Gastrocnemius medialis (tissue), 4 donors: ENCODE results near the gene TMEM109. TPM values are rescaled to one million over a fixed set of nuclear protein-coding genes. Genes with fewer than 3 reads are reported as not detected.

ENCODE experiments used
- ATAC-seq, 2 donors: fragments of 150-250 bp; one replicate each; pipeline ENCODE4 v1.9.1; 2016
- DNase-seq, 2 donors: peaks; one replicate each; pipeline ENCODE4 v3.0.0-alpha.2; 2019
- H3K27ac ChIP-seq, 4 donors: fragments of 200-600 bp; sonication (generic); 1 replicate in 1 of 4; 2 replicates in 3 of 4; pipeline ENCODE4 v1.5.1; 2016 to 2018; ENCODE audit warnings: mild to moderate bottlenecking in 2 of 4, moderate library complexity in 1 of 4
- H3K27me3 ChIP-seq, 3 donors: fragments of 200-600 bp; sonication (generic) in 2 of 3; 1 replicate in 1 of 3; 2 replicates in 2 of 3; pipeline versions ENCODE4 v1.5.1 to v1.6.0; 2016 to 2019; ENCODE audit warnings: mild to moderate bottlenecking in 1 of 3, moderate library complexity in 1 of 3
- H3K36me3 ChIP-seq, 2 donors: fragments of 200-600 bp; sonication (generic) in 1 of 2; one replicate each; pipeline ENCODE4 v1.5.1; 2017 to 2018
- H3K4me1 ChIP-seq, 2 donors: fragments of 200-600 bp; sonication (generic) in 1 of 2; one replicate each; pipeline ENCODE4 v1.5.1; 2016 to 2017; ENCODE audit warnings: mild to moderate bottlenecking in 2 of 2
- H3K4me3 ChIP-seq, 4 donors: fragments of 200-600 bp; sonication (generic) in 3 of 4; 1 replicate in 1 of 4; 2 replicates in 3 of 4; pipeline ENCODE4 v1.5.1; 2016 to 2019; ENCODE audit warnings: mild to moderate bottlenecking in 2 of 4
- H3K9me3 ChIP-seq, 3 donors: fragments of 200-600 bp; sonication (generic) in 2 of 3; 1 replicate in 1 of 3; 2 replicates in 2 of 3; pipeline ENCODE4 v1.5.1; 2016 to 2019
- POLR2A ChIP-seq, 2 donors: fragments of 450-650 bp; IDR thresholded peaks; one replicate each; pipeline ENCODE4 v1.6.1; 2017; ENCODE audit warnings: antibody characterized with exemption in 2 of 2, mild to moderate bottlenecking in 2 of 2, moderate library complexity in 2 of 2
- in situ Hi-C, 4 donors: fragments of 200-750 bp; cut with MboI; loops; one replicate each; pipeline versions ENCODE4 v1.15.0 to v1.8.0; 2017; ENCODE audit warnings: low sequenced_read_pairs in 4 of 4
- intact Hi-C: fragments of 100-400 bp; cut with DNase I; formaldehyde crosslinking; loops from one replicate; pipeline ENCODE4 v1.15.1; 2023; ENCODE audit warnings: low total_unique reads
- total RNA-seq, 4 donors: library from RNA; depleted of rRNA; stranded (reverse); fragments of >200 nt; gene quantifications; one replicate each; pipeline versions ENCODE4 v1.1.0 to v1.2.3, GENCODE V29; 2016
- TF ChIP-seq, protein P1 (sequence below), 5 experiments: fragments of 450-650 bp in 3 of 5; fragments of 200-600 bp in 2 of 5; sonication (generic) in 2 of 5; IDR thresholded peaks in 4 of 5; conservative IDR thresholded peaks in 1 of 5; 1 replicate in 4 of 5; 2 replicates in 1 of 5; pipeline ENCODE4 v1.5.1; 2016 to 2019; ENCODE audit warnings: antibody characterized with exemption in 5 of 5, mild to moderate bottlenecking in 3 of 5, moderate library complexity in 3 of 5

Gene TMEM109
- total RNA-seq, 4 donors from 2014 or later: 56.5 to 105 (median 82.6) TPM

DNA sequence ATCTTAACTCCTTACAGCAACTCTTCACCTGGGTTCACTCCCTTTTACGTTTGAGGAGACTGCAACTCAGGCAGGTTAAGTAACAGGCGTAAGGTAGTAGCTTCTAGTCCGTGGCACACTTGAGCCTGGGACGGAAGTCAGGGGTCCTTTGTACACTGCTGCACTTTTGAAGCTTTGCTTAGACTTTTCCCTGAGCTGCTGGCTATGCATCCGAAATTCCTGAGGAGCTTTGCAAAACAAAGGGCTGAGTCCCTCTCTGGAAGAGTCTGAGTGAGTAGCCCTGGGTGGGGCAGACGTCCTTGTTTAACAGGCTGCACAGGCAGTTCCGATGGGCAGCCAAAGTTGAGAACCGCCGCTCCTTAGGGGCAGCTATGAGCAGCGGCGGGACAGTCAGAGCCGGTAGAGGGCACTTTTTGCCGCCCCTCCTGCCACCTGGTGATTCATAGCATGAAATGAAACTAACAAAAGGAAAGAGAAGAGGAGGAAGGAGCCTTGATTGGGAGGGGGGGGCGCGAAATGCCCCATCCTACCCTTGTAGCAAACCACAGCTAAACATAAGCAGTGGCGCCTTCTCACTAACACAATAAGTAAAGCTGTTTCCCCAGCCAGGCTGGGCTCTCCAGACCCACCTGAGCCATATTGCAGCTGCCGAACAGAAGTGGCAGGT, 1.4 kb downstream of the TMEM109 start:
- Histone ChIP-seq H3K27ac (peak overlapping the region; percentile 93 to 98 (median 94)), H3K27me3 (no peaks in the 10 kb centered on the region), H3K9me3 (no peaks in the 10 kb centered on the region), H3K36me3 (peaks cover 0 to 9% of the 10 kb centered on the region in 2 donors), H3K4me1 (peaks cover 60 to 64% of the 10 kb centered on the region in 2 donors), H3K4me3 (peak overlapping the region; percentile 82 to 88 (median 84))
- no peak for TF ChIP-seq POLR2A (IDR thresholded peaks at IDR 0.05)
- TF ChIP-seq, protein P1, sequence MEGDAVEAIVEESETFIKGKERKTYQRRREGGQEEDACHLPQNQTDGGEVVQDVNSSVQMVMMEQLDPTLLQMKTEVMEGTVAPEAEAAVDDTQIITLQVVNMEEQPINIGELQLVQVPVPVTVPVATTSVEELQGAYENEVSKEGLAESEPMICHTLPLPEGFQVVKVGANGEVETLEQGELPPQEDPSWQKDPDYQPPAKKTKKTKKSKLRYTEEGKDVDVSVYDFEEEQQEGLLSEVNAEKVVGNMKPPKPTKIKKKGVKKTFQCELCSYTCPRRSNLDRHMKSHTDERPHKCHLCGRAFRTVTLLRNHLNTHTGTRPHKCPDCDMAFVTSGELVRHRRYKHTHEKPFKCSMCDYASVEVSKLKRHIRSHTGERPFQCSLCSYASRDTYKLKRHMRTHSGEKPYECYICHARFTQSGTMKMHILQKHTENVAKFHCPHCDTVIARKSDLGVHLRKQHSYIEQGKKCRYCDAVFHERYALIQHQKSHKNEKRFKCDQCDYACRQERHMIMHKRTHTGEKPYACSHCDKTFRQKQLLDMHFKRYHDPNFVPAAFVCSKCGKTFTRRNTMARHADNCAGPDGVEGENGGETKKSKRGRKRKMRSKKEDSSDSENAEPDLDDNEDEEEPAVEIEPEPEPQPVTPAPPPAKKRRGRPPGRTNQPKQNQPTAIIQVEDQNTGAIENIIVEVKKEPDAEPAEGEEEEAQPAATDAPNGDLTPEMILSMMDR (IDR thresholded peaks at IDR 0.05 in 4 of 5, conservative IDR thresholded peaks at IDR 0.05 in 1 of 5): peak in 2 of 5 experiments; percentile 29 to 48
- DNase-seq (peak; percentile 41 to 69), ATAC-seq (peak; percentile 23 to 27)
- in situ Hi-C loops (loop anchor here in 1 of 4 donors (25.0 kb wide), 1 partner anchor 247 kb away; the partner anchor contains the start of gene VPS37C), intact Hi-C loops (no loop called here)

DNA sequence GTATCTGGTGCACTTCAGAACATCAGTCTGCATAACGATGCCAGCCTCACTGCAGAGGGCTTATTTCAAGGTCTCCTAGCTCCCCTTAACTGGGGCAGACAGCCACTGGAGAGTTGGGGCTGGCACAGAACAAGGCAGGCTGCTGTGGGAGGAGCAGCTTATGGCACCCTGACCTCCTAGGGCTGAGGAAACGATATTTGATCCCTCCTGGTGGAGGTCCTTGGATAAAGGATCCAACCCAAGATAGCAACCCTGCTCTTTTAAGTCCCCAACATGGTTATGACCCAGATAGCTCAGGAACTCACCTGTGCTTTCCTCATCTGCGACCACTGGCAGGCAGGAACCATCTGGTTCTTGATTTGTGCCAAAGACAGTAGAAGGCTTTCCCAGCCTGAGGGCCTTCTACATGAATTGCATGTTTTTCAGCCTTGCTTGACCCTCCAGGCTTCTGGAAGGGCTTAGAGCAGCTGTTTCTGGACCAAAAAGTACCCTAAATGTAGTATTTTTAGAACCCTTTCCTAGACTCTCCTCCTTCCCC, 2.8 kb downstream of the TMEM109 start:
- H3K27ac ChIP-seq: peak overlapping the region; percentile 64 to 96 (median 93)
- H3K4me3 ChIP-seq: no peak overlapping the region
- no peaks in the 10 kb centered on the region for H3K27me3 ChIP-seq
- H3K36me3 ChIP-seq: peaks cover 0 to 23% of the 10 kb centered on the region in 2 donors
- intact Hi-C loops (no loop called here), in situ Hi-C loops (loop anchor here in 1 of 4 donors (25.0 kb wide), 1 partner anchor 246 kb away; the partner anchor contains the start of gene VPS37C)
- ATAC-seq: no peak
- H3K9me3 ChIP-seq: no peaks in the 10 kb centered on the region
- no peak for TF ChIP-seq POLR2A (IDR thresholded peaks at IDR 0.05)
- TF ChIP-seq, protein P1 (IDR thresholded peaks at IDR 0.05 in 4 of 5, conservative IDR thresholded peaks at IDR 0.05 in 1 of 5): no peak
- H3K4me1 ChIP-seq: peaks cover 60 to 64% of the 10 kb centered on the region in 2 donors
- no peak for DNase-seq

DNA sequence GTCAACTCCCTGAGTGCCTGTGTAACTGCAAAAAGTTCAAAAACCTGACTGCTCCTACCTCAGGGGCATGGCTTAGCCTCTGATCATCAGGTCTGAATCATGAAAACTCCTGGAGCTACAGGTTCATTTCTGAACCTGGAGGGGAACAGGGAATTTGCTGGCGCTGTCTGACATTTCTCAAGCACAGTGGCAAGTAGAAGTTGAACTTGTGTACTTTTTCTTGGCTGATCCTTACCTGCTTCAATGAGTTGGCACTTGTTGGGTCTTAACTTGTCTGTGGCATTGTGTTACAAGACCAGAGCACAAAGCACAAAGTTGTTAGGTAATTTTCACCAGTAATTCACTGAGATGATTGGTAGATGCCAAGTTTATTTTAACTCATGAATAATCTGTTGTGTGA, 3.3 kb downstream of the TMEM109 start:
- Histone ChIP-seq H3K9me3 (no peaks in the 10 kb centered on the region), H3K4me3 (no peak overlapping the region), H3K4me1 (peaks cover 60 to 64% of the 10 kb centered on the region in 2 donors), H3K36me3 (peaks cover 0 to 28% of the 10 kb centered on the region in 2 donors), H3K27me3 (no peaks in the 10 kb centered on the region), H3K27ac (peak overlapping the region; percentile 64 to 96 (median 93))
- in situ Hi-C loops (loop anchor here in 1 of 4 donors (25.0 kb wide), 1 partner anchor 245 kb away; the partner anchor contains the start of gene VPS37C), intact Hi-C loops (no loop called here)
- DNase-seq (peak in 1 of 2 donors; percentile 59), ATAC-seq (peak; percentile 51 to 62)
- TF ChIP-seq POLR2A (IDR thresholded peaks at IDR 0.05): no peak
- TF ChIP-seq, protein P1 (IDR thresholded peaks at IDR 0.05 in 4 of 5, conservative IDR thresholded peaks at IDR 0.05 in 1 of 5): no peak

DNA sequence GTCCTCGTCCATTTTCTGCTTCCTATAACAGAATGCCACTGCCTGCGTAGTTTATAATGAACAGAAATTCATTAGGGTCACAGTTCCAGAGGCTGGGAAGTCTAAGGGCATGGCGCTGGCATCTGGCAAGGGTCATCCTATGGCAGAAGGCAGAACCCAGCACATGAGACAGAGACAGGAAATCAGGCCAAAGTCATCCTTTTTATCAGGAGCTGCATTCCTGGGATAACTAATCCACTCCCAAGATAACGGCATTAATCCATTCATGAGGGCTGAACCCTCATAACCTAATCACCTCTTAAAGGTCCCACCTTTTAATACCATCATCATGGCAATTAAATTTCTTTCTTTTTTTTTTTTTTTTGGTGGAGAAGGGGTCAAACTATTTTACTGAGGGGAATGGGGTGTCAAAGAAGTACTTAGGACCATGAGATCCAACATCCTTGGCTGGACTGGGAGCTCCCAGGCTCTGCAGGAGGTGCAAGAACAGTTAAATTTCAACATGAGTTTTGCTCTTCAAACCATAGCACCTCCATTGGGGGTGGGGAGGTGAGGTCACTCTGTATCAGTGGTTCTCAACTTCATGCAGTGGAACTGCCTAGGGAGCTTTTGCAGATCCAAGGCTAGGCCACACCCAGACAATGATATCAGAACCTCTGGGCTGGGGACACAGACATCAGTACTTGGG, 4.4 kb downstream of the TMEM109 start:
- ATAC-seq (no peak), DNase-seq (peak in 1 of 2 donors; percentile 18)
- in situ Hi-C loops: loop anchor here in 1 of 4 donors (25.0 kb wide), 1 partner anchor 244 kb away; the partner anchor contains the start of gene VPS37C
- intact Hi-C loops: no loop called here
- H3K27ac ChIP-seq: peak overlapping the region; percentile 64 to 96 (median 93)
- no peaks in the 10 kb centered on the region for H3K27me3 ChIP-seq
- H3K4me3 ChIP-seq: no peak overlapping the region
- no peak for TF ChIP-seq POLR2A (IDR thresholded peaks at IDR 0.05)
- TF ChIP-seq, protein P1 (IDR thresholded peaks at IDR 0.05 in 4 of 5, conservative IDR thresholded peaks at IDR 0.05 in 1 of 5): no peak
- H3K4me1 ChIP-seq: peaks cover 48 to 57% of the 10 kb centered on the region in 2 donors
- H3K36me3 ChIP-seq: peaks cover 0 to 36% of the 10 kb centered on the region in 2 donors
- H3K9me3 ChIP-seq: no peaks in the 10 kb centered on the region
